ENCODE data around the gene COL4A2.

Gene COL4A2

DNA sequence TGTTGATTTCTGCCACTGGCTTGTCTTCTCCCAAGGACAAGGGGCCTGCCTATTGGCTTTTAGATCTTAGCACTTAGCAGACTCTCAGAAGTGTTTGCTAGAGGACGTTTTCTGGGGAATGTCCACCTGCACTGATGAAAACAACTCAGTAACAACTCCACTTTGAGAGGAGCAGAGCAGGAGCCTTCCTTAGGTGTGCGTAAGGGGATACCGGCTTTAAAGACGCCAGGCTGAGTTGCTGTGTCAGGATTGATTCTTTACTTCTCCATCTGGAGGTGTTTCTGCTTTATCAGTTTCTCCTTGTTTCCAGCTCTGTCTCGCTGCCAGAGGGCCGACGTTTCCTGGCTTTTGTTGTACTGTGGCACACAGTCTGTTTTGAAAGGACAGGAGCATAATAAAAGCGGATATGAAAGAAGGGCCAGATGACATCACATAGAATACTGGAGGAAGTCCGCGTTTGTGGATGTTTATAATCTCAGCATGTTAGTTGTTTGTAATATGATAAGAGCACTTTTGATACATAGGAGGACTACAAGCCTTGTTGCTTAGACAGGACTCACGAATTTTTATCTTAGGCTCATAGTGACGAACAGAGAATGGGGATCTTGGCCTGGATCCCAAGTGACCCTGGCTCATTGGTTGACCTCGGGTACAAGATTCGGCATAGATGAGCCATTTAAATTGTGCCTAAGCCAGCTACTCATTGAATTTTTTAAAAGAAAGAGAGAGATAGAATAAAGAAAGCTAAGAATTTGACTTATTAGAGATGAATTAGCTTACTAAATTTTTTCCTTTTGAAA lies 34.6 kb downstream of the COL4A2 start:
- ATAC-seq: peak; percentile 37
- no peaks in the 10 kb centered on the region for H3K9me3 Mint-ChIP-seq
- H3K27ac Mint-ChIP-seq: peak overlapping the region; percentile 8
- H3K36me3 Mint-ChIP-seq: no peaks in the 10 kb centered on the region
- H3K4me1 Mint-ChIP-seq: peaks cover 15% of the 10 kb centered on the region
- peaks cover 55% of the 10 kb centered on the region for H3K27me3 Mint-ChIP-seq
- H3K4me3 Mint-ChIP-seq: no peak overlapping the region

DNA sequence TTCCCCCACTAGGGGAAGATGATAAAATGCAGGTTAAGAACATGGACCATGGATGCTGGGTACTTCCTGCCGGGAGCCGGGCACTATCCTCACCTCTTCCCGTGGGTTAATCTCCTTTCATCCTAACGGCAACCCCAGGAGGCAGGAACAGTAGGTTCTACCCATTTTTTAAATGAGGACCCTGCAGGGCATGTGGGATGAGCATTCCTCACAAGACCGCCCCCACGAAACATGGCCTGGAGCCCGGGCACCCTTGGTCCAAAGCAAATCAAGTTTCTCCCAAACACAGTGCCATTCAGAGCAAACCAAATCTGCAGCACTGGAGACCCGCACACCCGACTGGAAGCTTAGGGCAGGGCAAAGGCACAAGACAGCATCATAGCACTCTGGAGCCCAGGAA lies 35.4 kb downstream of the COL4A2 start:
- no peak for ATAC-seq
- no peak overlapping the region for H3K27ac Mint-ChIP-seq
- no peak overlapping the region for H3K4me3 Mint-ChIP-seq
- H3K36me3 Mint-ChIP-seq: no peaks in the 10 kb centered on the region
- H3K27me3 Mint-ChIP-seq: peaks cover 49% of the 10 kb centered on the region
- peaks cover 15% of the 10 kb centered on the region for H3K4me1 Mint-ChIP-seq
- H3K9me3 Mint-ChIP-seq: no peaks in the 10 kb centered on the region

DNA sequence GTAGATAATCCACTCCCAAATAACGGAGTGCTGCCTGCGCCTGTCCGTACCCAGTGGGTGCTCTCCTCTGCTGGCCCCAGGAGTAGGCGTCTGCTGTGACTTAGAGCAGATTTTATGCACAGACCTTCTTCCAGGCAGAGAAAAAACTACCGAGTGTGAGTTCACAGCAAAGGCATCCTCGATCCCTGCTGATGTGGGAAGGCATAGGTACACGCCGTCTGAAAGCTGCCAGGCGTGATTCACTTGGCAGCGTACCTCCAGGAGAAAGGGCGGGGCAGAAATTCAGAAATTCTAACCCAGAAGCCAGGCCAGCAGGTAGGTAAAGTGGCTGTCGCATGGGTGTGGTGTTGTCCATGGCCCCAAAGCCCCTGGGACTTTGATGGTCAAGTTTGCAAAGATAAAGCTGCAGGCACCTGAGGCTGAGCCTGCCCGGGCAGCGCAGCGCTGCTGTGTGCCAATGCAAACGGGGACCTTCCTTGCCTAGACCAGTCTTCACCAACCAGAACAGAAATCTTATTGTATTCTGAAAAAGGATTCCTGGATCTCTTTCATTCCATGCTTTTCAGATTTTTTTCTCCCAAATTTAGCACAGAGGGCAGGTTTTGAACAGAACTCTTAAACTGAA lies 36.3 kb downstream of the COL4A2 start:
- H3K4me3 Mint-ChIP-seq: no peak overlapping the region
- peaks cover 15% of the 10 kb centered on the region for H3K4me1 Mint-ChIP-seq

DNA sequence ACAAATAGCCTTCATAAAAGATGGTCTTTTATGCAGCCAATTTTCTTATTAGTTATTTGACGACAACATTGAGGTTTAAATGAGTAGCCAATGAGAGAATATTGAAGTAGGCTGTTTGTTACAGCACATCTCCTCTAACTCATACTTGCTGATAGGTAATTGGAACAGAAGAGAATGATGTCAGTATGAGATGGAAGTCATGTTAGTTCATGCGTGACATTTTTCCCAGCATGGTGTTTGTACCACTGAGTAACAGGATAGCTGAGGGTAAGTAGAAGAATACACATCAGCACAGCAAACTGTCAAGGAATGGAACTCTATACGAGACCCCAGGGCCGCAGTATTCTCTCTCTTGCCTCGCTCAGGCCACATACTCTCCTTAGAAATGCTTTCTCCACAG lies 37.2 kb downstream of the COL4A2 start:
- H3K4me1 Mint-ChIP-seq: peaks cover 15% of the 10 kb centered on the region
- H3K27me3 Mint-ChIP-seq: peaks cover 32% of the 10 kb centered on the region
- no peak overlapping the region for H3K4me3 Mint-ChIP-seq
- no peaks in the 10 kb centered on the region for H3K9me3 Mint-ChIP-seq
- ATAC-seq: no peak
- no peak overlapping the region for H3K27ac Mint-ChIP-seq
- H3K36me3 Mint-ChIP-seq: no peaks in the 10 kb centered on the region

More for the DNA sequence above, 36.3 kb downstream of the COL4A2 start:
- H3K36me3 Mint-ChIP-seq: no peaks in the 10 kb centered on the region
- no peak for ATAC-seq
- peaks cover 42% of the 10 kb centered on the region for H3K27me3 Mint-ChIP-seq
- H3K27ac Mint-ChIP-seq: no peak overlapping the region
- H3K9me3 Mint-ChIP-seq: no peaks in the 10 kb centered on the region

DNA sequence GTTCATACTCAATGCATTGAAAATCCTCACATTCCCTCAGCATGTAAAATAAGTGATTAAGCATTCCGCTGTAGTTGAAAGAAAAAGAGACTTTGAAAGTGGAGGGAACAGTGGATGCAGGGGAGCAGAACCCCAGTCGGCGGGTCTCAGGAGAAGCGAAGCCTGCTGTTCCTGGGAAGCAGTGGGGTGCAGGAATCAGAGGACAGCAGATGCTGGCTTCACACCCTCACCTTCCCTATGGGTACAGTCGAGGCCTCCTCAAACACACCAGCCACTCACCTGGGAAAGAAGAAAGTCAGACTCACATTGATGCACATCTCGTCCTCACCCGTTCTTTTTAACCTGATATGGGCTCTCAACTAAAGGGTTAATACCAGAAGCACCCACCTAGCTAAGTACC lies 38.2 kb downstream of the COL4A2 start:
- Mint-ChIP-seq H3K4me3 (no peak overlapping the region), H3K27me3 (peaks cover 24% of the 10 kb centered on the region), H3K9me3 (no peaks in the 10 kb centered on the region), H3K27ac (no peak overlapping the region), H3K4me1 (peaks cover 15% of the 10 kb centered on the region), H3K36me3 (no peaks in the 10 kb centered on the region)
- no peak for ATAC-seq

DNA sequence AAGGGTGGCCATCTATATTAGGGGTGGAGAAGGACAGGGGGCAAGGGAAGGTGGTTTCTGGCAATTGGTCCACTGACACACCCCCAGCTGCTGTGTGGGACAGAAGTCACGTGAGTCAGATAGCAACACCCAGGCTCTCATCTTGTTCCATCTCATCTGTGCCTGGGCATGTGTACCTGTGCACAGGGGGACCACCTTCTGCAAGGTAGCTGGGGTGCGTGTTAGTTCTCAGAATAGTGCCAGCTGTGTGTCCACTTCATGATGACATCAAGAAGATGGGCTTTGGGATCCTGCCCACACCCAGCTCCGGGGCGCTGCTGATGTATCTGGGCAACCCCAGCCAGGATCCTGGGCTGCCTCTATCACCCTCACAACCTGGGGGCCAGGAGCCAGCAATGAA lies 38.6 kb downstream of the COL4A2 start:
- Mint-ChIP-seq H3K27me3 (peaks cover 24% of the 10 kb centered on the region), H3K36me3 (no peaks in the 10 kb centered on the region), H3K4me1 (peaks cover 12% of the 10 kb centered on the region), H3K27ac (no peak overlapping the region), H3K4me3 (no peak overlapping the region), H3K9me3 (no peaks in the 10 kb centered on the region)
- no peak for ATAC-seq

DNA sequence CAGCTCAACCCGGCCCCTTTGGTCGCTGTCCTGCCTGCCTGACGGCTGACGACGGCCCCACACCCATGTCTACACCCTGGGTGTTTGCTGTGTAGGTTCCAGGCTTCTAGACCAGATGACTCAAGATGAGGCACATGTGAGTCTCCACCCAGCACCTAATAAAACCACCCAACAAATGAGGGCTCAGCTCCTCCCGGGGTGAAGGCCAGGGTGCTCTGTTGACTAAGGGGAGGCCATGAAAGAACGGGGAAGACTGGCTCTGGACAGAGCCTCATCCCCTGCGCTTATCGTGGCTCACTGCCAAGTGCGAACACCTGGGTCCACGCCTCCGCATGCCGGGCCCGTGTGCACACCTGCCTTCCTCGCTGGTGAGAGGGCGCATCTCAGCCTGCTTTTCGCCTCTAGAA lies 39.6 kb downstream of the COL4A2 start:
- Mint-ChIP-seq H3K9me3 (no peaks in the 10 kb centered on the region), H3K27me3 (peaks cover 24% of the 10 kb centered on the region), H3K4me3 (no peak overlapping the region), H3K4me1 (peaks cover 2% of the 10 kb centered on the region), H3K27ac (no peak overlapping the region), H3K36me3 (no peaks in the 10 kb centered on the region)
- no peak for ATAC-seq

DNA sequence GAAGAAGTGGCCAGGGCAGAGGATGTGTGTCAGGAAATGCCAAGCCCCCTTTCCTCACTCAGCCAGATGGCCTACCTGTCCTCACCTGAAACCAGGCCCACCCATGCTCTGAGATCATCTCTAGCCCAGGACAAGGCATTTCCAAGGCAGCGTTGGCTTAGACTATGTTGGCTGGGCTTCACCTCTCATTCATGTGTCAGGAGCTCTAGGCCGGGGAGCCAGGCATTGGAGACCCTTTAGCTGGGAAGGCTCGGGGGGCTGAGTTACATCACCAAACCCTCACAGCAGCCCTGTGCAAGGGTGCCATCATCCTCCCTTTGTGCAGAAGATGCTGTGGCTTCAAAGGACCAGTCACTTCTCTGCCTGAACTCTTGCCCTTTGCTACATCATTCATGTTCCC lies 40.0 kb downstream of the COL4A2 start:
- H3K4me3 Mint-ChIP-seq: no peak overlapping the region
- no peak overlapping the region for H3K27ac Mint-ChIP-seq
- ATAC-seq: no peak
- no peaks in the 10 kb centered on the region for H3K36me3 Mint-ChIP-seq
- no peaks in the 10 kb centered on the region for H3K9me3 Mint-ChIP-seq
- peaks cover 20% of the 10 kb centered on the region for H3K27me3 Mint-ChIP-seq
- H3K4me1 Mint-ChIP-seq: no peaks in the 10 kb centered on the region

DNA sequence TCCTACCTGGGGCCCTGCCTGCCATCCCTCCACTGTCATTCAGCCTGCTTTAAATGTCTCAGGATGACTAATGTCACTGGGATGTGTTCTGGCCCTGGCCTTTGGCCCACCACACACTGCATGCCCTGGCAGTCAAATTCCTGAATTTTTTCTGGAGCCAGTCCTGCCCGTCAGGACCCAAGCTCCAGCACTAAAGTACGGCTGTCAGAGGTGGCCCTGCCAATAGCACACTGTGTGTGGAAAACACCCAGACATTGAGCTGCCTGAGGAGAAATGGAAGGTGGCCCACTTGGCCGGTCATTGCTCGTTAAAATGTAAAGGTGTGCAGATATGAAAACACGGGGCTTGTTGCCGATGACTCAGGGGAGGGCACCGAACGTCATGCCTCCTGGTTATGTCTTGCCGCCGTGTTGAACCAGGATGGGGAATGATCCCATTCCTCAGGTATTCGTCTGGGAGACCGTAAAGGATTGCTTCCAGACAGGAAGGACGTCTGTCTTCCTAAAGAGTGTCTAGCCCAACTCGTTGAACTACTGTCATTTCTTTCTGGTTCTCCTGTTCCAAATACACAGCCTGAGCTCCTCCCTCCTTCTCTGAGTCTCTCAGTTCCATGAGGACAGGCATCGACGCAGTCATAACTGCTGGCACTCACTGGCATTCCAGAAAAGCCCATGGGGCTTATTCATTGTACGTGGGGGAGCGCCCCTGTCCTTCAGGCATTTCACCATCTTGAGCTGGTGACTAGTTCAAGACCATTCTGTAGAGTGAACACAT lies 40.6 kb downstream of the COL4A2 start:
- no peaks in the 10 kb centered on the region for H3K4me1 Mint-ChIP-seq
- ATAC-seq: no peak
- H3K27me3 Mint-ChIP-seq: peaks cover 14% of the 10 kb centered on the region
- no peaks in the 10 kb centered on the region for H3K9me3 Mint-ChIP-seq
- no peak overlapping the region for H3K4me3 Mint-ChIP-seq
- no peak overlapping the region for H3K27ac Mint-ChIP-seq
- no peaks in the 10 kb centered on the region for H3K36me3 Mint-ChIP-seq

DNA sequence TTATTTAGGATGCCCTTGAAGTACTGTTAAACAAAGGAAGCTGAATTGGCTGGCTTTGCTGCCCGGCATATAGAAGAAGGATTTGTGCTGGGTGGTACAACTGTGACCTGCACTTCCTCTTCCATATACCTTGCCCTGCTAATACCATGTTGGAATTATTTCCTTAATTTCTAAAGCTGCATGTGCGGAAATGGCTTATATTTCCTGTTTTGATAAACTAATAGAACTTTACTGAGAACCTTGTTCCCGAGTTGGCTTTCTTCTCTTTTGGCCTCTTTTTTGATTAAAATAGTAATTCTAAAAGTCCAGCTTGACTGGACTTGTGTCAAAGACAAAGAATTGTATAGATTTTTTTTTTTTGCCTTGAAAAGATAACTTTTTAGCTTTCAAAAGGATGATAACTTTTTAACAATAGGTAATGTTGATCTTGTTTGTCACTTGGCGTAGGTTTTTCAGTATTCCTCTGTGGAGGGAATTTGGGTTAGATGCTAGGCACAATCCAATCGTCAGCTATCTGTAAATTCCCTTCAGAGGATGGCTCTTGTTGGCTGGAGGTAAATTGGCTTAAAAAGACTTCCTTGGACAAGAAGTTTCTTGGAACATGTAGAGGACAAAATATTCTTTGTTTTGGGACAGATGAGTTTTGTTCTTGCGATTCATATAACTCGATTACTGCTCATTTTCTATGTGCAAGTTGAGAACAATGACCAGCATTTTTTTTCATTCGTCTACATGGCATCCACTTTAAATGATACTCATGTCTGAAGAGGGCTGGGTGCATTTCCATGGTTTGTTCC lies 41.4 kb downstream of the COL4A2 start:
- H3K27ac Mint-ChIP-seq: no peak overlapping the region
- H3K4me1 Mint-ChIP-seq: no peaks in the 10 kb centered on the region
- ATAC-seq: no peak
- H3K9me3 Mint-ChIP-seq: no peaks in the 10 kb centered on the region
- H3K4me3 Mint-ChIP-seq: no peak overlapping the region
- no peaks in the 10 kb centered on the region for H3K36me3 Mint-ChIP-seq
- H3K27me3 Mint-ChIP-seq: peaks cover 14% of the 10 kb centered on the region

DNA sequence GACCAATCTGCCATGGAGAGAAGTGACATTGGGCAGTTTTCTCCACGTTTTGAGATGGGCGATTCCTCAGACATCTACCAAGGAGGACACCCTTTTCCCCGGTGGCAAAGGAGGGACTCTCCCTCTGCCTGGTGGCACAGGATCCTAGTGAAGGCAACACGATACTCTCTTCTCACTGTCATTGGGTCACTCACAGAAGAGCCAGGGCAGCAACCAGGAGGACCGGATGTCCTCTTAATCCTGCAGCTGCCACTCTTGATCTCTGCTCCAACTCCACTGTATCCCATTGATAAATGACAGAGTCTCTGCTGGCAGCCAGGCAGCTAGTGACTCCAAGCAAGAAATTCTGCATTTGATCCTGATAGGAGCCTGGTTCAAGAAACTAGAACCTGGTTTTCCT lies 42.2 kb downstream of the COL4A2 start:
- H3K27ac Mint-ChIP-seq: no peak overlapping the region
- H3K4me1 Mint-ChIP-seq: no peaks in the 10 kb centered on the region
- H3K4me3 Mint-ChIP-seq: no peak overlapping the region
- ATAC-seq: no peak
- no peaks in the 10 kb centered on the region for H3K9me3 Mint-ChIP-seq
- H3K36me3 Mint-ChIP-seq: no peaks in the 10 kb centered on the region
- H3K27me3 Mint-ChIP-seq: peaks cover 14% of the 10 kb centered on the region

DNA sequence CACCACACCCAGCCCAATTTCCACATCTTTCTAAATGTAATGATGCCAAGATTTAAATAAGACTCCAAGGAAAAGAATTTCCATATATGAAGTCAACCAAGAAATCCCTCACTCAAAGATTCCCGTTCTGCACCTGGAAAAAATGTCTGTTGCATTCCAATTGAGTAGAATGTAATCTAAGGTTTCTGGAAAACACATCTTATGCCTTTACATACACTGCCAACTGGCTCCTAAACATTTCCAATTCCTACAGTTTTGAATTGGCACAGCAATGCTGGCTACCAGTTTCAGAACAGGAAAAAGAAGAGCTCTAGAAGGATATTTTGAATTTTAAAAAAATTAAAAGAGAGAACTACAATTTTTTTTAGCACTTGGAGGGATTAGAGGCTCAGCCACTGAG lies 43.0 kb downstream of the COL4A2 start:
- Mint-ChIP-seq H3K4me1 (no peaks in the 10 kb centered on the region), H3K4me3 (no peak overlapping the region), H3K27me3 (peaks cover 14% of the 10 kb centered on the region), H3K27ac (no peak overlapping the region), H3K36me3 (no peaks in the 10 kb centered on the region), H3K9me3 (no peaks in the 10 kb centered on the region)
- no peak for ATAC-seq

DNA sequence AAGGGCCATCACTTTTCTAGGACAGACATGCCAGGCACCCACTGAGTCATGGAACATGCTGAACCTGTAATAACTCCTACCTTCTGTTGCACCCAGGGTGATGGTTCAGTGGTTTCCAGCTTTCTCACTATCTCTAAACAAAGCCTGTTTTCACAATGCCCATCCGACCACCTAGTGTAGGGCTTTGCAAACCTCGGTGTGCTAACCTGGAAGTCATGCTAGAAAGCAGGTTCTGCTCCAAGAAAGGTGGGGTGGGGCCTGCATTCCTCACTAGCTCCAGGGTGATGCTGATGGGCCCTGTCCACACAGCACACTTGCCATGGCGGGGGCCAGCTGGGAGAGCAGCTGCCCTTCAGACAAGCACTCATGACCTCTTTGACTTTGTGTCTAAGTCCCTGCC lies 43.4 kb downstream of the COL4A2 start:
- Mint-ChIP-seq H3K27ac (no peak overlapping the region), H3K4me3 (no peak overlapping the region), H3K4me1 (no peaks in the 10 kb centered on the region), H3K36me3 (no peaks in the 10 kb centered on the region), H3K9me3 (no peaks in the 10 kb centered on the region), H3K27me3 (peaks cover 14% of the 10 kb centered on the region)
- ATAC-seq: no peak

DNA sequence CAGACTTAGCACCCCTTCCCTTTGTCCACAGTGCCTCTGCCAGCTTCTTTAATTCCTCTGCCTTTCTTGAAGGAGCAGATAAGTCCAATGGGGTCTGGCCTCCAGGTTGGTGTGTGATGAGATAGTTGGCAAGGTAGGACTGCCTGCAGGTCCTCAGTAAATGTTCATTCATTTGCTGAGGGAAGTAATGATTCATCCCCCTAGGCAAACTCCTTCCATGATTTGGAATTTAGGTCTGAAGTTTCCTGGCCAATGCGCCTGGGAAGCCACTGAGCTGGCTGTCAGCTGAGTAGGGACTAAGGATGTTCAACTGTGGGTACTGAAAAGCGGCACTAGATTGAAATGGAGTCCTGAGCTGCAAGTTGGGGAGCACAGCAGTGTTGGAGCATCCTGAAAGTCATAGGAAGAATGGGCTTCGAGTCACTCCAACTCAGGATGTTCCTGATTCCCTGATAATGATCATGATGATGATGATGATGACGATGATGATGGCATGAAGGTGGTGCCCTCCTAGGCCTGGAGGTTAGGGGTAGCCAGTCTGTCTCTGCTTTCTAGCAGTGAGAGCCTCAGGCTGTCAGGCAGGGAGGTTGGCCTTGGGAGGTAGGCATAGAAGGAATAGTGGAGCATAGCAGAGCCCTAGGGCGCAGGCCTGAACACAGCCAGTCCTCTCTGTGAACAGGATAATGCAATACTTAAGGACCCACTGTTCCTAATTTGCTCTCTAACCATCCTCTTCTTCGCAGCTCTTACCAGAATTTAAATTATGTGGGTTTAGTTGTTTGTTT lies 44.7 kb downstream of the COL4A2 start:
- Mint-ChIP-seq H3K27ac (no peak overlapping the region), H3K4me3 (no peak overlapping the region), H3K36me3 (no peaks in the 10 kb centered on the region), H3K4me1 (no peaks in the 10 kb centered on the region), H3K9me3 (no peaks in the 10 kb centered on the region), H3K27me3 (peaks cover 14% of the 10 kb centered on the region)
- no peak for ATAC-seq

All from stimulated activated memory B cell treated with anti-CD40 and anti-IgM and Interleukin-4, amounts not matched to agents 10 μg/mL and 1 μg/mL and 100 μg/mL, for 72 hours (primary cell).